Cardiac muscle cell (in vitro differentiated cells and primary cell): ENCODE measurements around the gene PGK1. TPM values are rescaled to one million over a fixed set of nuclear protein-coding genes. Genes with fewer than 3 reads are reported as not detected.

ENCODE experiments used
- DNase-seq, 2 donors: peaks; one replicate each; pipeline versions ENCODE4 v3.0.0 to v3.0.0-alpha.2; 2010 to 2017; ENCODE audit warnings: low read depth in 1 of 2, low spot score in 1 of 2
- H3K27ac ChIP-seq: fragments of 200-600 bp; sonication (generic); 2 replicates; pipeline ENCODE4 v1.5.1; 2016
- H3K27me3 ChIP-seq: fragments of 200-600 bp; sonication (generic); 2 replicates; pipeline ENCODE4 v1.6.0; 2016; ENCODE audit warnings: control low read depth
- H3K36me3 ChIP-seq: fragments of 200-600 bp; sonication (generic); 2 replicates; pipeline ENCODE4 v1.5.1; 2016; ENCODE audit warnings: control low read depth
- H3K4me1 ChIP-seq: fragments of 200-600 bp; sonication (generic); 2 replicates; pipeline ENCODE4 v1.8.1; 2017; ENCODE audit warnings: low read depth, mild to moderate bottlenecking, mixed run types
- H3K4me3 ChIP-seq: fragments of 200-600 bp; sonication (generic); 2 replicates; pipeline ENCODE4 v1.5.1; 2016; ENCODE audit warnings: mild to moderate bottlenecking
- H3K9me3 ChIP-seq: fragments of 200-600 bp; sonication (generic); 2 replicates; pipeline ENCODE4 v1.5.1; 2017; ENCODE audit warnings: low read depth, mild to moderate bottlenecking, control low read depth
- CTCF ChIP-seq: IDR thresholded peaks from 2 replicates; pipeline ENCODE4 v1.5.1; 2012; ENCODE audit warnings: low read depth, mild to moderate bottlenecking, low read length
- polyA plus RNA-seq: library from polyadenylated mRNA; unstranded; fragments of >200 nt; fragmentation: Nextera tagmentation; extraction: Ambion mirVana; gene quantifications from 2 replicates; pipeline ENCODE4 v1.2.1, GENCODE V29; 2016
- total RNA-seq: library from RNA; depleted of rRNA; stranded (reverse); fragments of >200 nt; gene quantifications from 2 replicates; pipeline ENCODE4 v1.2.3, GENCODE V29; 2016

PGK1 gene
- total and polyA plus RNA-seq, 2 experiments from 2014 or later = 602 to 1,568 TPM

DNA sequence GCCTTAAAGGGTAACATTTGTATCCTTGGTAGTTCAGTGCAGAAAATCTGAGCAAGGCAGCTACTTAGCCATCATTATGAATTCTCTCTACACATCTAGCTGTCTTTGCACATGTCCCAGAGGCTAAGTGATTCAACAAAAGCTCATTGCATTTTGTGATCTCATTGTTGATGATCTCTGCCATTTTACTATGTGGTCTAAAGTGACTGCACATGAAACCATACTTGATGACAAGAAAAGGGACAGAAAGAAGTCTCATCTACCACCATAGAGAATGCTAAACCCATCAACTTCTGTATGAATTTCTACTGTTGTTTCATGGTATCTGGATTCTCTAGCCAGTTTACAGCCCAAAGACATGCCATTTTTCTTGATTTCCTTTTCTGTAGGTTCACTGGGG is 5.9 kb upstream of the PGK1 start:
- Histone ChIP-seq H3K9me3 (no peaks in the 10 kb centered on the region), H3K36me3 (no peaks in the 10 kb centered on the region), H3K4me1 (no peaks in the 10 kb centered on the region), H3K4me3 (no peak overlapping the region), H3K27ac (no peak overlapping the region), H3K27me3 (no peaks in the 10 kb centered on the region)
- TF ChIP-seq CTCF = no peak
- no peak for DNase-seq

GRCh38 chrX:78102091-78102490 is 2.0 kb upstream of the PGK1 start:
- Histone ChIP-seq H3K4me1 (no peaks in the 10 kb centered on the region), H3K36me3 (no peaks in the 10 kb centered on the region), H3K27me3 (no peaks in the 10 kb centered on the region), H3K9me3 (no peaks in the 10 kb centered on the region), H3K4me3 (no peak overlapping the region), H3K27ac (no peak overlapping the region)
- no peak for TF ChIP-seq CTCF
- peak in 1 of 2 donors; percentile 16 for DNase-seq

GRCh38 chrX:78103001-78103622 is 936 bp upstream of the PGK1 start:
- DNase-seq = no peak
- TF ChIP-seq CTCF = no peak
- peak overlapping the region; percentile 90 for H3K27ac ChIP-seq

DNA sequence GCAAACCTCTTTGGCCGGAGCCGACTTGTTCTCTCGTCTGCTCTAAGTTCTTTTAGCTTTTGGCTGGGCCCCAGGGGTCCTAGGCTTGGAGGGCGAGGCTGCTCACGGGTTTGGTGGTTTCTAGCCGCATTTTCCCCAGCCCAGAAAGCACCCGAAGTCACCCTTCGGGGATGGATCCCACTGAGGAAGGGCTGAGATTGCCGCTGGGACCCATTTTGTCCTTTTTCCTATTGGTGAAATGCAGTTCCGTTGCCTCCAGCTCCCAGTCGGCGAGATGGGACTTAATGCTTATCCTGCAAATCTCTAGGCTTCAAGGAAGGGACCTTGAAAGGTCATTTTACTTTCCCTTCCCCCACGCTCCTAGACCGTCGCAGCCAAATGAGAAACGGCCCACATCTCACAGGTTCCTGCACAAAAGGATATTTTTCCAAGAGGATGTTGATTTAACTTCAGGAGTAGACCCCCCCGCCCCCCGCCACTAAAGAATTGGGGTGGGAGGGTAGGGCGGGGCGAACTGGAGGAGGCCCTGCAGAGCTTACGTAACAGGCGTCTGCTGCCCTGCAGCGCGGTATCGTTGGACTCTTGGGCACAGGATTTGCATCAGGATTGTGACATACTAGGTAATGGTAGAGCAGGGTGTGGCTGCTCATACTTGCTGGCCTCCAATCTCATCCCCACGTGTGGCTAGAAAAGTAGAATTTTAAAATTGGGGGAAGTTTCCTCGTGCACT is 564 bp downstream of the PGK1 start:
- Histone ChIP-seq H3K4me3 (peak overlapping the region; percentile 84), H3K4me1 (peaks cover 4% of the 10 kb centered on the region), H3K27ac (peak overlapping the region; percentile 82), H3K9me3 (no peaks in the 10 kb centered on the region), H3K27me3 (no peaks in the 10 kb centered on the region), H3K36me3 (no peaks in the 10 kb centered on the region)
- DNase-seq = peak; percentile 17 to 60
- TF ChIP-seq CTCF = no peak

More at GRCh38 chrX:78103001-78103622, 936 bp upstream of the PGK1 start:
- Histone ChIP-seq H3K4me3 (peak overlapping the region; percentile 13), H3K9me3 (no peaks in the 10 kb centered on the region), H3K4me1 (peaks cover 4% of the 10 kb centered on the region), H3K36me3 (no peaks in the 10 kb centered on the region), H3K27me3 (no peaks in the 10 kb centered on the region)

GRCh38 chrX:78105944-78106650 is 2.0 kb downstream of the PGK1 start:
- no peak for DNase-seq
- H3K36me3 ChIP-seq = peaks cover 5% of the 10 kb centered on the region
- peak overlapping the region; percentile 42 for H3K27ac ChIP-seq
- H3K4me3 ChIP-seq = peak overlapping the region; percentile 84
- H3K27me3 ChIP-seq = no peaks in the 10 kb centered on the region
- no peak for TF ChIP-seq CTCF
- H3K4me1 ChIP-seq = peaks cover 4% of the 10 kb centered on the region
- H3K9me3 ChIP-seq = no peaks in the 10 kb centered on the region
